NCI-H2171 (cell line): ENCODE measurements around the gene TRMT6.

ENCODE experiments used
- DNase-seq: peaks from one replicate; lab custom pipeline; 2025; lab: John Stamatoyannopoulos, UW

TRMT6 gene, protein sequence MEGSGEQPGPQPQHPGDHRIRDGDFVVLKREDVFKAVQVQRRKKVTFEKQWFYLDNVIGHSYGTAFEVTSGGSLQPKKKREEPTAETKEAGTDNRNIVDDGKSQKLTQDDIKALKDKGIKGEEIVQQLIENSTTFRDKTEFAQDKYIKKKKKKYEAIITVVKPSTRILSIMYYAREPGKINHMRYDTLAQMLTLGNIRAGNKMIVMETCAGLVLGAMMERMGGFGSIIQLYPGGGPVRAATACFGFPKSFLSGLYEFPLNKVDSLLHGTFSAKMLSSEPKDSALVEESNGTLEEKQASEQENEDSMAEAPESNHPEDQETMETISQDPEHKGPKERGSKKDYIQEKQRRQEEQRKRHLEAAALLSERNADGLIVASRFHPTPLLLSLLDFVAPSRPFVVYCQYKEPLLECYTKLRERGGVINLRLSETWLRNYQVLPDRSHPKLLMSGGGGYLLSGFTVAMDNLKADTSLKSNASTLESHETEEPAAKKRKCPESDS

DNA sequence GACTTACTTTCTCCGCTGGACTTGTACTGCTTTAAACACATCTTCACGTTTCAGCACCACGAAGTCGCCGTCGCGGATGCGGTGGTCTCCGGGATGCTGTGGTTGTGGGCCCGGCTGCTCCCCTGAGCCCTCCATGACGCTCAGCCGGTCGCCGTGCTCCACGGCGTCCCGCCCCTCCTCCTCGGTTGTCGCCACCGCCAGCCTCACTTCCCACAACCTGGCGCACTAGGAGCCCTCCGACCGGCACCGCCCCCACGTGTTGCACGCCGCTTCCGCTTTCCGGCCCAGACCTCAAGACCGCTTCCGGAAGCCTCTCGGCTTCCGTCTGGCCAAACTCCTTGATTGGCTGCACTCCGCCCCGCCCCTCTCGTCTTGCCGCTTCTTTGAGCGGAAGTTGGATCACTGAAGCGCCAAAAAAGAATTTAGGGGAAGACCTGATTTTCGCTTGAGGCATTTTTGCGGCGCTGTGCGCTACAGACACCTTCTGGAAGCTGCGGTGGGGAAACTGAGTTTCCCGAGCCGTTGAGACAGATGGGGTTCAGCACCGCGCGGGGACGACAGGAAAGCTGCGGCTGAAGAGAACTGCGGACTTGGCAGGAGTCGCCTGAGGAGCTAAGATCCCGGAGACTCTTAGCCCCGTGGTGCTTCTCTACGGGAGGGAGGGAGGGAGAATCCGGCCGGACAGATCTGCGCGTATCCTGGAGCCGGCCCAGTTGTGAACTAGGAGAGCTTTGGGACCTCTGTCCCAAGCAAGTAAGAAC lies at the start of gene TRMT6, which contains the start of gene MCM8:
TRMT6 (minus strand) TSS at position 263 of the 761 bp plus-strand sequence; CDS start at position 135, 128 bp downstream.
MCM8 (plus strand) TSS at position 382 of the 761 bp plus-strand sequence. CDS start 1,364 bp downstream, outside the sequence.
- DNase-seq: peak; percentile 99

DNA sequence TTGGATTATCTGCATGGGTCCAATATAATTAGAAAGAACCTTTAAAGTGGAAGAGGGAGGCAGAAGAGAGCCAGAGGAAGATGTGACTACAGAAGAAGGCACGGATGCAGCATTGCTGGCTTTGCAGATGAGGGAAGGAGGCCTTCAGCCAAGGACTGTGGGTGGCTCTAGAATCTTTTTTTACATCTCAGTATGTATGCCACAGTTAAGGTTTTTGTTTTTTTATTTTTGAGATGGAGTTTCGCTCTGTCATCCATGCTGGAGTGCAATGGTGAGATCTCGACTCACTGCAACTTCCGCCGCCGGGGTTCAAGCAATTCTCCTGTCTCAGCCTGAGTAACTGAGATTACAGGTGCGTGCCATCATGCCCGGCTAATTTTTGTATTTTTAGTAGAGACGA lies 49.5 kb upstream of the TRMT6 start:
- no peak for DNase-seq

DNA sequence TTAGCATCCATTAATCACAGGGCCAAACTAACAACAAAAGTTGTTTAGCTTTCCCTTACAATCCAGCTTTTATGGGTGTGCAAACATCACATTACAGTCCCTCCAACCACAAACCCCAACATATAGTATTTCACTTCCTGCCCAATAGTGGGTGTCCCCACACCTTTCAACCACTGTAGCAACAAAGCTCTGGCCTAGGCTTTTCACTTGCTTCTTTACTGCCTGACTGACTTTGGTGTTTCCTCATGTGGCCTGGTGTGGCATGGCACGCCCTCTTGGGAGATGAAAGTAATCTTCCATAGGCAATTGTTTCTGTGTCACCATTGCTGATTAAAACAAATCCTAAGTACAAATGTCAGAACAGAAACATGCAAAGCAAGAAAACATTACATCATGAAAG lies 46.4 kb upstream of the TRMT6 start:
- DNase-seq: no peak

DNA sequence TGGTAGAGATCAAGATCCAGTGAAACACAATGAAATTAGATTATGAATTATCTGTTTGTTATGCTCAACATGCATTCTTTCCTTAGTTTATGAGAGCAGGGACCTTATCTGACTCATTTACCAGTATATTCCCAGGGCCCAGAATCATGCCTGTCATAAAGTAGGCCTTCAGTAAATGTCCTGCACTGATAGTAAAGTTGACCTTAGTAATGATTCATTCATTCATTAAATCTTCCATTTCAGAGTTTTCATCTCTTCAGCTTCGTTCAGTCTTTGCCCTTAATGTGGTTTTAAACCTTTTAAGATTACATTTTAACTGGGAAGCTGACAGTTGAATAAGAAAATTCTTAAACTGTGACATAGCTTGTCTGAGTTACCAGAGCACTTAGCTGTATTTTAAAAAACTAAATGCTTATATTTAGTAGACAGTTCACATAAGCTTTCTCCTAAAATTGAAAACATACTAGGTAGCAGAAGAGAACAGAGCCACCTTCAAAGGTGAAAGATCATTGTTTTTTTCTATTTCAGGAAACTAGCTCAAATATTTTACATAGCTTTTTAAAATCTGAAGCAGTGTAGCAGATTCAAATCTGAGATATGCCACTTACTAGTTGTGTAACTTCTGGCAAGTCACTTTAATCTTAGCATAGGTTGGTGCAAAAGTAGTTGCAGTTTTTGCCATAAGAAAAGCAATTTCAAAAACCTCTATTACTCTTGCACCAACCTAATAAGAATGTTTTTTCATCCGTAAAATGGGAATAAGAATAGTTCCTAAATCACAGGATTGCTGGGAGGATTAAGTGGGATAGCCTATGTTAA lies 41.5 kb upstream of the TRMT6 start:
- no peak for DNase-seq

DNA sequence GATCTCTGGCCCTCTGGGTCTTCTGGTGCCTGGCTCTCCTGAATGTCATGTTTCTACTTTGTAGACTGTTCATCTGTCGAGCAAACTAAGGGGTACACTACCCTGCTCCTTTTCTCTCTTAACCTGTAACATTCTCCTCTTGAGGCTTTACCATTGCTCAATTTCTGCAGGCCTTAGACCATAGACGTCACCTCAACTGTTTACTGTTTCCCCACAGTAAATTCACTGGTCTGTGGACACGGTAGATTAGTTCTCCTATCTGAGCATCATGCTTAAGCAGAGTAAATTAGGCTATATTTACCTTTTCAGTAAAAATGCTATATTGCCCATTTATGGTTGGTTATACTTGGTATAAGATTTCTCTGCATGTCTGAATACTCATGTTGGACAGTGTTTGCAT lies 40.6 kb upstream of the TRMT6 start:
- no peak for DNase-seq

DNA sequence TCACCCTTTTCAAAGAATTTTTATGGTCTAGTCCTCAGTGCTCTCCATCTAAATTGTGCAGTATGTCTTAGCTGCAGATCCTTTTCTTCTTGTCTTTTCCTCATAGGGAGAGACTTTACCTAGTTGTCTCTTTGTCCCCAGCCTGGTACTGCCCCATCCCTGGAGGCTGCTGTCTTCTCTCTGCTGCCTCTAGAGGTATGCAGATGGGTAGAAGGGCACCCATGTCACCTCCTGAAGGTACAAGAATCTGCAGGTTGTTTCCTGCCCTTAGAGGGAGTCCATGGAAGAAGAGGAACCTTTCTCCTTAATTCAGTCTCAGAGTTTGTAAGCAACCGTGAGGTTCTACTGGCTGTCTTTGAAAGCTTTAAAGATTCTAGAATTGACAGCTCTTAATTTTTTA lies 39.2 kb upstream of the TRMT6 start:
- DNase-seq: no peak

DNA sequence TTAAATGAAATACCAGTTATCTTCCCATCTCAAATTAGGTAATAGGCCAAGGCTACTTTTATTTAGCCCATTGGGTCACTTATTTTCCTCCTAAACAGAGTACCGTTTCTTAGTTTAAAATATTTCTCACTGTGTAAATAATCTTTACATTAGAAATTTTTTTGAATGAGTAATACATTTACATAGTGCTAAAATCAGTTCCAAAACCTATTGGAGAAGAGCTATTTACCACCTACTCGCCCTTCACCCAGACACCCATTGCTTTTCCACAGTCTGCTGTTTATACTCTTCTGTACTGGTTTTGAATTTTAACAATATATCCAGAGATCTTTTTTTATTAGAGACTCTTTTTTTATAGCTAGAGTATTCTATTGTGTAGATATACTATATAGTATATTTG lies 37.0 kb upstream of the TRMT6 start:
- DNase-seq: no peak

DNA sequence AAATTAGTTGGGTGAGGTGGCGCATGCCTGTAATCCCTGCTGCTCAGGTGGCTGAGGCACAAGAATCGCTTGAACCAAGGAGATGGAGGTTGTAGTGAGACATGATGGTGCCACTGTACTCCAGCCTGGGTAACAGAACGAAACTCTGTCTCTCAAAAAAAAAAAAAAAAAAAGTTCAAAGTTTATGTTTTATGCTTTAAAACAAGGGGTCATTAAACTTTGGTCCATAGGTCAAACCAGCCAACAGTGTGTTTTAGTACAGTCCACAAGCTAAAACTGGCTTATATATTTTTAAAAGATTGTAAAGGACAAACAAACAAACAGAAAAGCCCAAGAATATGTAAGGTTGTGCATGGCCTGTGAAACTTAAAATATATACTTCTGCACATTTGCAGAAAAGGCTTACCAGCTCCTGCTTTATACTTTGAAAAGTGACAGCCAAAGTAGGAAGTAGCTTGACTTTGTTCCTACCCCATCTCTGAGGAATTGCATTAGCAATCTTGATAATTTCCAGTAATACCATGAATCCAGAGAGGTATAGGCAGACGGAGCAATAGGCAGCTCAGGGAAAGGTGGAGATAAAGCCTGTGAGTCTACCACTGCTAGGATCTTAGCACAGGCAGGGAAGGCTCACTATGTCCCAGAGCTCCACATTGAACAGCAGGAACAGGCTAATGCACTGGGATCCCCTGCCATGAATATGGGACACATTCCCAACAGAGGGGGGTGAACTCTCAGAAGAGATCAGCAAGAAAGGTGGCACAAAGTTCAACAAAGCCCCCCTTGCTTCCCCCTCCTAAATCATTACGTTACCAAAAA lies 30.6 kb upstream of the TRMT6 start:
- DNase-seq: no peak

DNA sequence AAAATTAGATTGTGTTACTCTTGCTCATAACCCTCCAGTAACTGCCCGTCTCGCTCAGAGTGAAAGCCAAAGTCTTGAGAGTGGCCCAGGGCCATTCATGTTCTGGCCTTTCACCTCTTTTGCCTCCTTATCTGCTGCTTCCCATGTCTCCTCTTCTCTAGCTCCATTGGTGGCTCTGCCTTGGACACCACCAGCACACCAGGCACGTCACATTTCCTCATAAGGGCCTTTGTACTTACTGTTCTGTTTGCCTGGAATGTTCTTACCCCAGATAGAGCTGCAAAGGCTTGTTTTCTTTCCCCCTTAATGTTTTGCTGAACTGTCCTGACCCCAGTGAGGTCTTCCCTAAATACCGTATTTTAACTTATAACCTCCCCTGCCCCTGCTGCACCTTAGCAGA lies 29.5 kb upstream of the TRMT6 start:
- DNase-seq: no peak

DNA sequence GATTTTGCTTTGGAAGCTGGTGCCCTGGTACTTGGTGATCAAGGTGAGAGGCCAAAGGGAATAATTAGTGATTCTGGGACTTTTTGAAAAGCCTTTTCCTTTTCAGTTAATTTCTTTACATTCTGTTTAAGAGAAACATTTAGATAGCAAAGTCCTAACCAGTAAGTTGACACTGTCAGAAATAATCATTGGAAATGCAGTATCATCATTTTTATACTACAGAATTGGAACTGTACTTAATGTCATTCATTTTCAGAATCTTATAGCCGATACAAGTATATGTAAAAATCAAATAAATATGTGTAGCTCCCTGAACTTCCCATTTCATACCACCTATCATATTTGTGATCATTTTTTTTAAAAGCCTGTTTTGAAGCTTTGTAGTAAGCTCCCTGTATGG lies 27.6 kb upstream of the TRMT6 start:
- no peak for DNase-seq

DNA sequence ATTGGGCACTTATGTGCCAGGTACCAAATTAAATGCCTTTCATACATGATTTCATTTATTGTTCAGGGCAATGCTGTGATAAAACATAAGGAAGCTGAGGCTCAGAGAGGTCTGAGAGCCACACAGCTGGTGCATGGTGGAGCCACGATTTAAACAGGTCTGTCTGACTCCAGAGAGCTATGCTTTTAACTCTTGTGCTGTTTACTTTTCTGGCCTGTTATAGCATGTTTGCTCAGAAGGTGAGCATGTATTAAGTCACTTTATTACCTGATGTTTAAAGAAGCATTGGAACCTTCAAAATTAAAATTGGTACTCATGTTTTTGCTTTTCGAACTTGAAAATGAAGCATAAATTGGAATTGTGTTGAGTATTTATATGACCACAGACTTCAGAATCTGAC lies 26.9 kb upstream of the TRMT6 start:
- no peak for DNase-seq

DNA sequence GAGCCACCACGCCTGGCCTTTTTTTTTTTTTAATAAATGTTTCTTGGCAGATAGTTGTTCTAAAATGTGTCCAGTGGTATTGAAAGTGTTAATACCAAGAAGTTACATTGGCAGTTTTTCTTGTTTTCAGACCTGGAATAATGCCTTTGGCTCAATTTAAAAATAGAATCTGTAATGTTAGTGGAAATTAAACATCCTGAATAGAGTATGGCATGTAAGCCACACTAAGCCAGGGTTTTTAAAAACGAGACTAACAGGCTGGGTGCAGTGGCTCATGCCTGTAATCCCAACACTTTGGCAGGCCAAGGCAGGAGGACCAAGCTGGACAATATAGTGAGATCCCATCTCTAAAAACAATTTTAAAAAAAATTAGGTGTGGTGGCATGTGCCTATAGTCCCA lies 25.4 kb upstream of the TRMT6 start:
- no peak for DNase-seq

DNA sequence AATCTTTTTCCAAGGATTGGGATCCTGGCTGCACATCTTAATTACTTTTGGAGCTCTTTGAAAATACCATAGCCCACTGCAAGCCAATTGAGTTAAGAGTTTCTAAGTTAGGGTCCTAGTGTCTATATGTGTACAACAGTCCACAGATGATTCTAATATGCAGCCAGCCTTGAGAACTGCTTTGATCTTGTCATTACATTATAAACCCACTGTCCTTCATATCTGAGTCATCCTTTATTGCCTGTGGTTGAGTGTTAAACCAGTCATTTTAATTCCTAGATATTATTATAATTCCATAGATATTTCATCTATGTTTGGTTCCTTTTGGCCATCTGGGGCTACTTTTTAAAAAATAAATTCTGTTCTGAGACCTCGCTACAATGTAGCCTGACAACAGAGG lies 24.2 kb upstream of the TRMT6 start:
- DNase-seq: no peak

DNA sequence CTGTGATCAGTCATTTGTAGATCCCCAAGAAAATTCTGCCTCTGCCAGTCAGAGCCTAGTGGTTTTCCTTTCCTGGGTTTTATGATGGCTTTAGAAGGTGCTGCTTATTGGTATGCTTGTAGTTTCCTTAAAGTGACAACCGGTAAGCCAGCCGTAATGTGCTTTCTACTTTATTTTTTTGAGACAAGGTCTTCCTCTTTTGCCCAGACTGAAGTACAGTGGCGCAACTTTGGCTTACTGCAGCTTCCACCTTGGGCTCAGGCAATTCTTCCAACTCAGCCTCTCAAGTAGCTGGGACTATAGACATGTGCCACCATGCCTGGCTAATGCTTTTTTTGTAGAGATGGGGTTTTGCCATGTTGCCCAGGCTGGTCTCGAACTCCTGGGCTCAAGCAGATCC lies 23.6 kb upstream of the TRMT6 start:
- no peak for DNase-seq

DNA sequence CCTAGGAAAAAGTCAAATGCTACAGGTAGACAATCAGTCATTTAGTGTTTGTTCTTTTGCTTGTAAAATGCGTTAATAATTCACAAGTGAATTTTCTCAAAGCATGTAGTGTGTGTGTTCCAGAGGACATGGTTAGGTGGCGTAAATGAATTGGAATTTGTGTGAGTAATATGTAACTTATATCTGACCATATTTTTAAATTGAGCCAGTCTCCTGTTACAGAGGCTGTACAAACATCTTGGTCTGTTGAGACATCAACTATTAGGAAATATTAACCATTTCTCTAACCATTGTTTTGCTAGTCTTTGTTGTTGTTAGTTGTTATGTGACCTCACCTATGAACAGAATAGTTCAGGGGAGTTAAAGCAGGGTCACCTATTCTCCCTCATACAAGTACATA lies 22.8 kb upstream of the TRMT6 start:
- no peak for DNase-seq

DNA sequence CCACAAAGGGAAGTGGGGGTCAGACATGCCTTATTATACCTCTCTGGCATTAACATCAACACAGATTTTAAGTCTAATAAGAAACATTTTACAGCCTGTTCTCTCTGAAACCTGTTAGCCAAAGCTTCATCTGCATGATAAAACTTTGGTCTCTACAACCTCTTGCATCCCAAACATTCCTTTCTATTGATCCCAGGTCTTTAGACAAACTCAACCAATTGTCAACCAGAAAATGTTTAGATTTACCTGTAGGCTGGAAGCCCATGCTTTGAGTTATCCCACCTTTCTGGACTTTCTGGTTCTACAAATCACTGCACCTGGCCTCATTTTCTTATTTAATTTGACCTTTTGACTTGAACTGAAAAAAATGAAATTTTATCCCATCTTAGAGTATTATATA lies 20.9 kb upstream of the TRMT6 start:
- no peak for DNase-seq

DNA sequence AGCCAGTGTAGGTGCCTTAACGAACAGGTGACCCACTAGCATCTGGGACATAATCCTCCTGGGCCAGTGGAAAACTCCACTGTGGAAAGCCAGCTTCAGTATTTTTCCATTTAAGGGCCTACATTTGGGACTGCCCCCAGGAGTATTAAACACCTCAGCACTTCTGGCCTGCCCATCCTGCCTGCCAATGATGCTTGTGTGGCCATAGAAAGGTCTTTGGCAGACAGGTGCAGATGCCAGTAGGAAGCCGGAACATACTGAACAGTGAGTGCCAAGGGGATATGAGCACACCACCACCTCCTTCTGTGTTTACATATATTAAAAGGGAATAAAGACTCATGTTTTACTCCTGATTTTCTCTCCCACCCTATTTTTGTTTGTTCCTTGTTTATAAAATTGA lies 20.0 kb upstream of the TRMT6 start:
- DNase-seq: no peak

DNA sequence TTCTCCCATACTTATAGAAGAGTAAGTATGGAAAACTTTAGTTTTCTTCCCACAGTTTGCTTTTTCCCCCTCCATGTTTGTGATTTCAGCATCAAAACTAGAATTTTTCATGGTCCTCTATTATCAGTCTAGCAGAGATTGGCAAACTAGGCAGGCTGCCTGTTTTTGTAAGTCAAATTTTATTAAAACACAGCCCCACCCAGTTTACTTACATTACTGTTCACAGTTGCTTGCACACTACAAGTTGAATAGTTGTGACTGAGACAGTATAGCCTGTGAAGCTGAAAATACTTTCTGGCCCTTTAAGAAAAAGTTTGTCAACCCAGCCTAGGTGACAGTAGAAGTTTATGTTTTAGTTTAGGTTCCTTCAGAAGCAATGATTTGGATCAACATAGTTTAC lies 19.6 kb upstream of the TRMT6 start:
- DNase-seq: no peak

DNA sequence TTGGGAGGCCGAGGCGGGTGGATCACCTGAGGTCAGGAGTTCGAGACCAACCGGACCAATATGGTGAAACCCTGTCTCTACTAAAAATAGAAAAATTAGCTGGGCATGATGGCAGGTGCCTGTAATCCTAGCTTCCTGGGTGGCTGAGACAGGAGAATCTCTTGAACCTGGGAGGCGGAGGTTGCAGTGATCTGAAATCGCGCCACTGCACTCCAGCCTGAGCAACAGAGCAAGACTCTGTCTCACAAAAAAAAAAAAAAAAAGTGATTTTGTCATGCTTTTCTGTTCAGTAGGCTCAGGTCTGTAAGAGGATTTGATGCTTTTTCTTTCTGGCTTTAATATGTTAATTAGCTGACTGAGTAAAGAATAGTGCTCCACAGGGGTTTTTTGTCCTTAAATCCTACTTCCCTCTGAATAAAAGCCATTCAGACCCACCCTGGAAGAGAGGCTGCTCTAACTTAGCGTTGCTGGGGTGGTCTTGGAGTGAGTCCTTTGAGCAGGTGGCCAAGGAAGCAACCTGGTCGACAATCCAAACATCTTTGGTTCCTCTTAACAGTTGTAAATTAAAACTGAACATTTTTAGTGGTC lies 19.1 kb upstream of the TRMT6 start:
- no peak for DNase-seq

DNA sequence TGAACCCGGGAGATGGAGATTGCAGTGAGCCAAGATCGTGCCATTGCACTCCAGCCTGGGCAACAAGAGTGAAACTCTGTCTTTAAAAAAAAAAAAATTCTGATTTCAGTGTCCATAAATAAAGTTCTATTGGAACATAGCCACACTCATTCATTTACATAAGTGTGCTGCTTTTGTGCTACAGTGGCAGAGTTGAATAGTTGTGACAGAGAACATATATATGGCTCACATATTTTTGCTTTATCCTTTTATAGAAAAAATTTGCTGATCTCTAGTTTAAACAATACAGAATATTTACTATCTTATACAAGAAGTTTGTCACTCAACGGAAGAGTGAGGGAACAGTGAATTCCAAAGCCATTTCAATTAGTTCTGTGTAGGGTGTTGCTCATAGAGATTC lies 18.1 kb upstream of the TRMT6 start:
- no peak for DNase-seq

DNA sequence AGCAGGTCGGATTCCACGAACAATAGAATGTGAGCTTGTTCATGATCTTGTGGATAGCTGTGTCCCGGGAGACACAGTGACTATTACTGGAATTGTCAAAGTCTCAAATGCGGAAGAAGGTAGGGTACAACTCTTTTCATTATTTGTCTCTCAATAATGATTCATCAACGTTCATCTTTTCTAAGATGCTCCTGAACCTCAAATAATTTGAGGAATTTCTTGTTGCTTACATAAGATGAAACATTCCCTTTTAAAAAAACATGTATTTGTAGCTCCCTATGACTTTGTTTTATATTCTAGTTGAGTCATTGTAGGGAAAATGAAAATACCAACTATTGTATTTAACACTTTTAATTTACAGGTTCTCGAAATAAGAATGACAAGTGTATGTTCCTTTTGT lies 17.1 kb upstream of the TRMT6 start:
- no peak for DNase-seq
